ENCODE measurements around the gene CIAO2B. TPM values are rescaled to one million over a fixed set of nuclear protein-coding genes. Genes with fewer than 3 reads are reported as not detected.

The CIAO2B gene
- total RNA-seq, 1 donor from 2014 or later = 58.1 TPM

DNA sequence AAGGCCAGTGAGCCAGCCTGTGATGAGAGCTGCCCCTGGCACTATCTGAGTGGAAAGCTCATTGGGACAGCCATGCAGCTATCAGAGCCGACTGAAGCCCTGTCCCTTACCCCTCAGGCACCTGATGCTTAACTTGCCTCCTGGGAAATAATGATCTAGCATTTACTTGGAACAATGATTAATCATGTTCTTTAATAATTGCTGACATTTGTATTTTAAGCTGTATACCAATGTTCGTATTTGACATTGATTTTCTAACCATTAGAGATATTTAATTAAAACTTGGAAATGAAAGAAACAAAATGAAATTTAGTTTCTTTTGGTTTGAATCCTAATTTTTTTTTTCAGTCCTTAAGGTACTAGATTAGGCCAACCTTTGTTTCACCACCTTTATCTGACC, 43.4 kb downstream of the CIAO2B start:
- Mint-ChIP-seq H3K36me3 (ENCODE audit: insufficient read depth) (peaks cover 1% of the 10 kb centered on the region), H3K4me3 (ENCODE audit: low read depth) (no peak overlapping the region)

DNA sequence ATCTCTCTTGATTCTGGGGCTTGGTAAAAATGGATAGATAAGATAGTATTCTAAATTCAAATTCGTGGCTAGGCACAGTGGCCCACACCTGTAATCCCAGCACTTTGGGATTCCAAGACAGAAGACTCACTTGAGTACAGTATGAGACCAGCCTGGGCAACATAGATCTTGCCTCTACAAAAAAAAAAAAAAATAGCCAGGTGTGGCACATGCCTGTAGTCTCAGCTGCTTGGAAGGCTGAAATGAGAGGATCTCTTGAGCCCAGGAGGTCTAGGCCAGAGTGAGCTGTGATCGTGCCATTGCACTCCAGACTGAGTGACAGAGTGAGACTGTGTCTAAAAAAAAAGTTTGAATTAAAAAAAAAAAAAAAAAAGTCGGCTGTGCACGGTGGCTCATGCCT, 44.6 kb downstream of the CIAO2B start:
- Mint-ChIP-seq H3K4me1 (ENCODE audit: low read depth) (no peaks in the 10 kb centered on the region), H3K9me3 (ENCODE audit: low read depth) (no peaks in the 10 kb centered on the region), H3K4me3 (ENCODE audit: low read depth) (no peak overlapping the region), H3K27me3 (no peaks in the 10 kb centered on the region), H3K27ac (no peak overlapping the region), H3K36me3 (ENCODE audit: insufficient read depth) (peaks cover 1% of the 10 kb centered on the region)
- DNase-seq (ENCODE audit: low spot score, unreplicated experiment) = no peak
- TF ChIP-seq, protein P1, sequence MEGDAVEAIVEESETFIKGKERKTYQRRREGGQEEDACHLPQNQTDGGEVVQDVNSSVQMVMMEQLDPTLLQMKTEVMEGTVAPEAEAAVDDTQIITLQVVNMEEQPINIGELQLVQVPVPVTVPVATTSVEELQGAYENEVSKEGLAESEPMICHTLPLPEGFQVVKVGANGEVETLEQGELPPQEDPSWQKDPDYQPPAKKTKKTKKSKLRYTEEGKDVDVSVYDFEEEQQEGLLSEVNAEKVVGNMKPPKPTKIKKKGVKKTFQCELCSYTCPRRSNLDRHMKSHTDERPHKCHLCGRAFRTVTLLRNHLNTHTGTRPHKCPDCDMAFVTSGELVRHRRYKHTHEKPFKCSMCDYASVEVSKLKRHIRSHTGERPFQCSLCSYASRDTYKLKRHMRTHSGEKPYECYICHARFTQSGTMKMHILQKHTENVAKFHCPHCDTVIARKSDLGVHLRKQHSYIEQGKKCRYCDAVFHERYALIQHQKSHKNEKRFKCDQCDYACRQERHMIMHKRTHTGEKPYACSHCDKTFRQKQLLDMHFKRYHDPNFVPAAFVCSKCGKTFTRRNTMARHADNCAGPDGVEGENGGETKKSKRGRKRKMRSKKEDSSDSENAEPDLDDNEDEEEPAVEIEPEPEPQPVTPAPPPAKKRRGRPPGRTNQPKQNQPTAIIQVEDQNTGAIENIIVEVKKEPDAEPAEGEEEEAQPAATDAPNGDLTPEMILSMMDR (IDR thresholded peaks at IDR 0.05; ENCODE audit: unreplicated experiment) = no peak

More for the DNA sequence above, 43.4 kb downstream of the CIAO2B start:
- Mint-ChIP-seq H3K27ac (no peak overlapping the region), H3K4me1 (ENCODE audit: low read depth) (no peaks in the 10 kb centered on the region), H3K27me3 (no peaks in the 10 kb centered on the region), H3K9me3 (ENCODE audit: low read depth) (no peaks in the 10 kb centered on the region)
- no peak for DNase-seq (ENCODE audit: low spot score, unreplicated experiment)
- TF ChIP-seq, protein P1 (IDR thresholded peaks at IDR 0.05; ENCODE audit: unreplicated experiment) = no peak

DNA sequence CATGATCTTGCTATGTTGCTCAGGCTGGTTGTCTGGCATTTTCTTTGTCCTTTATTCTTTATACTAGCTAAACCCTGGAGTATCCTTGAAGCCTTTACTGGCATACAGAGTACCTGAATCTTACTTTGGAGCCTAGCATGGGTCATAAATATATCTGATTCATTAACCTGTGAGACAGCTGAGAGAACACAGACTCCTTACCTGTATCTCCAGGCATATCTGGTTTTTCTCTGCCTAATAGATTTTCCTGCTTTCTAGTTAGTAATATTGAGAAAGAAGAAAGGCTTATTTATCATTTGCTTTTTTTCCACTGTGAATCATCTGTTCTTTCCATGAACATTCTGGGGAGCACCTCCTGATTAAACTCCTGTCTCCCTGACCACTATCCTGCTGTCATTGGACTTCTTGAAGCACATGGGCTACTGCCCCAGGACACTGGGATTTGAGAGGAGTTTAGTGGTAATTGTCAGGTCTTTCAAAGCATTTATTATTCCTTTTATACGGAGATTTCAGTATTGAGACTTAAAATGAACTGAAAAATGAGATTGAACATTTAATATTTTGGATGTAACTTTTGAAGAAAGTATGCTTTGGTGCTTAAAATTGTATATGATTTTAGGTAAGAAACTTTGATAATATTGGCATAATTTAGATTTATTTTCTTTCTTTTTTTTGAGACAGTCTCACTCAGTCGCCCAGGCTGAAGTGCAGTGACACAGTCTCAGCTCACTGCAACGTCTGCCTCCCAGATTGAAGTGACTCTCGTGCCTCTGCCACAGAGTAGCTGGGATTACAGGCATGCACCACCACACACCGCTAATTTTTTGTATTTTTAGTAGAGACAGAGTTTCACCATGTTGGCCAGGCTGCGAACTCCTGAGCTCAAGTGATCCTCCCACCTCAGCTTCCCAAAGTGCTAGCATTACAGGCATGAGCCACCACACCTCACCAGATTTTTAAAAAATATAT, 45.3 kb downstream of the CIAO2B start:
- Mint-ChIP-seq H3K4me1 (ENCODE audit: low read depth) (no peaks in the 10 kb centered on the region), H3K36me3 (ENCODE audit: insufficient read depth) (peaks cover 6% of the 10 kb centered on the region), H3K4me3 (ENCODE audit: low read depth) (no peak overlapping the region), H3K27me3 (no peaks in the 10 kb centered on the region), H3K9me3 (ENCODE audit: low read depth) (no peaks in the 10 kb centered on the region), H3K27ac (no peak overlapping the region)
- TF ChIP-seq, protein P1 (IDR thresholded peaks at IDR 0.05; ENCODE audit: unreplicated experiment) = no peak
- DNase-seq (ENCODE audit: low spot score, unreplicated experiment) = no peak

DNA sequence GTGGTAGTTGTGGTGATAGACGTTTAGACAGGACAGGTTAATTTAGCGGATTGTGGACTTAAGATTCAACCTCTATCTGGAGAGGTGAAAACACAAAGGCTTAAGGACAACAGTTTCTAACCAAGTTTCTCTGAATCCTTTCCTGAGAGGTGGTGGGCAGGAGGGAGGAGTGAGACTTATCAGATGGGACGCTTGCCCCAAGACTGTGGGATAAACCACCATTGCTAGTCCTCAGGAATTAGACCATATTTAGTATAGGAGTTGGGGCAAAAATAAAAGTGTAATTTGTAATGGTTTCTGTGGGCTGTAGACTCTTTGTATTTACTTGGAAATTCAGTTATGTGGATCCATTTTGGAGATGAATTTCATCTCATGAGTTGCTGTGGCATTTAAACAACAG, 47.3 kb downstream of the CIAO2B start:
- no peaks in the 10 kb centered on the region for H3K27me3 Mint-ChIP-seq
- peaks cover under 1% of the 10 kb centered on the region for H3K4me1 Mint-ChIP-seq (ENCODE audit: low read depth)
- peaks cover 6% of the 10 kb centered on the region for H3K36me3 Mint-ChIP-seq (ENCODE audit: insufficient read depth)
- TF ChIP-seq, protein P1 (IDR thresholded peaks at IDR 0.05; ENCODE audit: unreplicated experiment) = no peak
- DNase-seq (ENCODE audit: low spot score, unreplicated experiment) = no peak
- H3K9me3 Mint-ChIP-seq (ENCODE audit: low read depth) = no peaks in the 10 kb centered on the region
- H3K4me3 Mint-ChIP-seq (ENCODE audit: low read depth) = no peak overlapping the region
- H3K27ac Mint-ChIP-seq = no peak overlapping the region

DNA sequence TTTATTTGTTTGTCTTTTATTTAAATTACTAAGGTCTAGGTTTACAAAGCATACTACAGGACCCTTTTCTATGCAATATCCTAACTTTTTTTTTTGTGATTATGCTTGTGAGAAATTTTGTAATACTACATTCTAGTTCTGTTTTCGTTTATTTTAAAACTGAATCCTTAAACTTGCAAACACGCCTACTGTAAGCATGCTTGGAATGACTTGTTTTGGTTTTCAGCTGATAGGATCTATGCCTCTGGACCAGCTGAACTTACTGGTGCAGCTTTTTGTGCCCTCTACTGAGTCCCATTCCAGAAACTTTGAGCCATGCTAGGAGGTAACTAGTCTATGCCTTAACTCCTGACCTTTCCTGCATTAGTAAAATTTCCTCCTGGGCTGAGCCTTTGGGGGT, 47.9 kb downstream of the CIAO2B start:
- no peak overlapping the region for H3K27ac Mint-ChIP-seq
- TF ChIP-seq, protein P1 (IDR thresholded peaks at IDR 0.05; ENCODE audit: unreplicated experiment) = no peak
- peaks cover 1% of the 10 kb centered on the region for H3K4me1 Mint-ChIP-seq (ENCODE audit: low read depth)
- no peak for DNase-seq (ENCODE audit: low spot score, unreplicated experiment)
- peaks cover 6% of the 10 kb centered on the region for H3K36me3 Mint-ChIP-seq (ENCODE audit: insufficient read depth)
- no peak overlapping the region for H3K4me3 Mint-ChIP-seq (ENCODE audit: low read depth)
- H3K27me3 Mint-ChIP-seq = no peaks in the 10 kb centered on the region
- H3K9me3 Mint-ChIP-seq (ENCODE audit: low read depth) = no peaks in the 10 kb centered on the region
